Endodermal cell (in vitro differentiated cells): ENCODE data around the gene FAM3C. TPM values are rescaled to one million over a fixed set of nuclear protein-coding genes. Genes with fewer than 3 reads are reported as not detected.

Experiments
- DNase-seq: peaks from one replicate; pipeline ENCODE4 v3.0.0-alpha.2; 2017
- H3K27ac ChIP-seq: 2 replicates; pipeline ENCODE4 v1.5.1; 2013; ENCODE audit warnings: mild to moderate bottlenecking, low read depth, low read length, moderate library complexity
- H3K27me3 ChIP-seq: 2 replicates; pipeline ENCODE4 v1.6.1; 2013; ENCODE audit warnings: mild to moderate bottlenecking, low read length, moderate library complexity; ENCODE audit not compliant: insufficient read depth, control insufficient read depth, poor library complexity, severe bottlenecking
- H3K36me3 ChIP-seq: 2 replicates; pipeline ENCODE4 v1.7.0; 2013; ENCODE audit warnings: mild to moderate bottlenecking, low read length, moderate library complexity; ENCODE audit not compliant: control insufficient read depth, insufficient read depth
- H3K4me1 ChIP-seq: one replicate; pipeline ENCODE4 v1.7.0; 2013; ENCODE audit warnings: low read length; ENCODE audit not compliant: control insufficient read depth, insufficient read depth
- H3K4me3 ChIP-seq: 2 replicates; pipeline ENCODE4 v1.5.1; 2013; ENCODE audit warnings: mild to moderate bottlenecking, low read length, moderate library complexity
- H3K9ac ChIP-seq: 2 replicates; pipeline ENCODE4 v1.6.1; 2013; ENCODE audit warnings: mild to moderate bottlenecking, low read length, moderate library complexity; ENCODE audit not compliant: poor library complexity, severe bottlenecking; ENCODE audit errors: extremely low read depth
- H3K9me3 ChIP-seq: 2 replicates; pipeline ENCODE4 v1.6.1; 2013; ENCODE audit warnings: mild to moderate bottlenecking, low read length, moderate library complexity; ENCODE audit not compliant: control insufficient read depth
- H3K27ac Mint-ChIP-seq: 2 replicates; pipeline ENCODE4 v1.8.0; 2020; ENCODE audit warnings: mixed read lengths
- H3K27me3 Mint-ChIP-seq: 2 replicates; pipeline ENCODE4 v1.8.0; 2021; ENCODE audit warnings: mild to moderate bottlenecking, mixed read lengths; ENCODE audit not compliant: insufficient read depth
- H3K36me3 Mint-ChIP-seq: 2 replicates; pipeline ENCODE4 v1.8.0; 2020; ENCODE audit warnings: low read depth, mixed read lengths
- H3K4me1 Mint-ChIP-seq: 2 replicates; pipeline ENCODE4 v1.8.0; 2020; ENCODE audit warnings: mixed read lengths
- H3K4me3 Mint-ChIP-seq: 2 replicates; pipeline ENCODE4 v1.8.0; 2020; ENCODE audit warnings: mild to moderate bottlenecking, moderate library complexity, mixed read lengths
- H3K9me3 Mint-ChIP-seq: 2 replicates; pipeline ENCODE4 v1.8.0; 2020; ENCODE audit warnings: mild to moderate bottlenecking, mixed read lengths
- CTCF ChIP-seq: fragments of 200-600 bp; sonication (generic); conservative IDR thresholded peaks from 2 replicates; pipeline ENCODE4 v1.5.0; 2021; ENCODE audit warnings: antibody characterized with exemption, mild to moderate bottlenecking
- WGBS, 2 experiments: methylation state at CpG; one replicate each; pipeline versions ENCODE4 v1.1.5 to v1.1.7; 2013; ENCODE audit warnings: missing lambda C conversion rate in 2 of 2, mixed read lengths in 1 of 2; ENCODE audit not compliant: insufficient coverage in 1 of 2, insufficient read length in 1 of 2; 5-methylcytosine and 5-hydroxymethylcytosine counted together
- total RNA-seq, 2 donors: library from RNA; stranded (reverse); fragmentation: NEBNext Ultra II Directional in 1 of 2; extraction: Animal tissue kit (Norgen Biotek cat#: 25700) in 1 of 2; gene quantifications; 2 replicates in 1 of 2; 3 replicates in 1 of 2; pipeline ENCODE4 v1.2.1, GENCODE V29; 2021

Gene FAM3C
- total RNA-seq, 2 donors from 2014 or later: 61.3 to 61.5 TPM

GRCh38 chr7:121431389-121431995 lies 35.4 kb upstream of the FAM3C start:
- Mint-ChIP-seq H3K9me3 (no peaks in the 10 kb centered on the region), H3K27me3 (no peaks in the 10 kb centered on the region), H3K27ac (no peak overlapping the region), H3K4me3 (no peak overlapping the region), H3K4me1 (no peaks in the 10 kb centered on the region), H3K36me3 (no peaks in the 10 kb centered on the region)
- Histone ChIP-seq H3K9me3 (no peaks in the 10 kb centered on the region), H3K4me3 (no peak overlapping the region), H3K4me1 (peaks cover 4% of the 10 kb centered on the region), H3K27ac (no peak overlapping the region), H3K9ac (no peak overlapping the region), H3K36me3 (no peaks in the 10 kb centered on the region), H3K27me3 (no peaks in the 10 kb centered on the region)
- WGBS, 2 experiments: 92 to 93% methylated on average over 2 of the region's 2 CpGs
- no peak for TF ChIP-seq CTCF
- DNase-seq: no peak

- Mint-ChIP-seq H3K36me3 (no peaks in the 10 kb centered on the region), H3K4me3 (no peak overlapping the region), H3K9me3 (no peaks in the 10 kb centered on the region), H3K4me1 (no peaks in the 10 kb centered on the region), H3K27ac (no peak overlapping the region), H3K27me3 (no peaks in the 10 kb centered on the region)
- H3K27ac ChIP-seq: no peak overlapping the region
- peaks cover 4% of the 10 kb centered on the region for H3K4me1 ChIP-seq
- no peak for TF ChIP-seq CTCF
- no peaks in the 10 kb centered on the region for H3K9me3 ChIP-seq
- DNase-seq: no peak
- H3K4me3 ChIP-seq: no peak overlapping the region
- no peaks in the 10 kb centered on the region for H3K27me3 ChIP-seq
- H3K9ac ChIP-seq: no peak overlapping the region
- H3K36me3 ChIP-seq: no peaks in the 10 kb centered on the region
- WGBS, 2 experiments: 84 to 100% methylated on average over 1 of the region's 1 CpG
These were observed 34.5 kb upstream of the FAM3C start for GRCh38 chr7:121430558-121430957.

- Mint-ChIP-seq H3K4me3 (no peak overlapping the region), H3K36me3 (no peaks in the 10 kb centered on the region), H3K27me3 (no peaks in the 10 kb centered on the region), H3K27ac (no peak overlapping the region), H3K4me1 (no peaks in the 10 kb centered on the region), H3K9me3 (no peaks in the 10 kb centered on the region)
- Histone ChIP-seq H3K27me3 (no peaks in the 10 kb centered on the region), H3K36me3 (no peaks in the 10 kb centered on the region), H3K9me3 (no peaks in the 10 kb centered on the region), H3K9ac (no peak overlapping the region), H3K4me1 (peaks cover 4% of the 10 kb centered on the region), H3K27ac (no peak overlapping the region), H3K4me3 (no peak overlapping the region)
- DNase-seq: no peak
- no peak for TF ChIP-seq CTCF
These were observed 33.7 kb upstream of the FAM3C start for GRCh38 chr7:121429798-121430197.
